Measurements from ENCODE around the gene ESR2. TPM values are rescaled to one million over a fixed set of nuclear protein-coding genes. Genes with fewer than 3 reads are reported as not detected.

ESR2 gene
- total and polyA plus RNA-seq, 2 donors (not counting 3 experiments of a cell fraction or from before 2014, with no cell fraction given): 0.10 to 0.58 TPM

DNA sequence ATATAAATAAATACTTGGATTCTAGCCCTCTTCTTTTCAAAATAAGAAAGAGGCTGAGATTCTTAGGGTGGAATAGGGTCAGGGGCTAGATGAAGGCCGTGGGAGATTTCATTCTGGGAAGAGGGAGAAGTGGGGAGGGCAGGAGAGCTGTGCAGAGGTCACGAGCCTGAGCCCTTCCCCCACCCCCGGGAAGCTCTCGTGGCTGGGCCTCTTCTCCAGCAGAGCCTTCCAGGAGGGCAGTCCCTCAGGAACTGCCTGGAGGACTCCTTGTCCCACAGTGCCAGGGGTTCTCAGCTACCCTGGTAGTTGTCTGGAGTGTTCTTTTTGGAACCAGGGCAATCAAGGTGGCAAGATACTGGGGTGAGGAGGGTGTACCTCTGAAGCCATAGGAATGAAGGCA, 94.0 kb downstream of the ESR2 start:
- H3K9me3 ChIP-seq (replicated peaks; ENCODE audit: control insufficient read depth, insufficient read depth, low read length): no peaks in the 10 kb centered on the region
- no peak overlapping the region for H3K4me3 ChIP-seq (replicated peaks in 1 of 3; ENCODE audit: insufficient read depth in 1 of 3, low read depth in 1 of 3, low read length in 3 of 3)
- H3K36me3 ChIP-seq (ENCODE audit: control insufficient read depth in 2 of 2, extremely low read depth in 1 of 2, insufficient read depth in 2 of 2, low read length in 2 of 2): no peaks in the 10 kb centered on the region
- H3K79me2 ChIP-seq (ENCODE audit: control insufficient read depth, insufficient read depth, low read length): no peaks in the 10 kb centered on the region
- no peak overlapping the region for H3K4me2 ChIP-seq (ENCODE audit: insufficient read depth, low read length)
- H3K4me1 ChIP-seq (ENCODE audit: control insufficient read depth, extremely low read depth, insufficient read depth, low read length): no peaks in the 10 kb centered on the region
- no peak overlapping the region for H2AFZ ChIP-seq (ENCODE audit: low read depth, low read length)
- dilution Hi-C loops (cut with MboI; ENCODE audit: extremely low pct_ligation_motif_present, low sequenced_read_pairs): no loop called here
- intact Hi-C loops (cut with micrococcal nuclease): no loop called here
- H3K27me3 ChIP-seq (ENCODE audit: control insufficient read depth in 2 of 2, insufficient read depth in 2 of 2, low read length in 2 of 2): no peaks in the 10 kb centered on the region
- no peak overlapping the region for H3K9ac ChIP-seq (replicated peaks; ENCODE audit: extremely low read depth, insufficient read depth, low read length)
- no TSS peak for BruUV-seq (replicated peaks)
- CTCF ChIA-PET: interaction anchor here (1.2 to 1.5 kb wide), 2 partner anchors 10 to 11 kb away, joined by 3 read pairs; no protein-coding TSS in a partner anchor
- H4K20me1 ChIP-seq (replicated peaks; ENCODE audit: control insufficient read depth, extremely low read depth, insufficient read depth, low read length): no peaks in the 10 kb centered on the region
- no peaks in the 10 kb centered on the region for H3K9me1 ChIP-seq (replicated peaks; ENCODE audit: control insufficient read depth, extremely low read depth, insufficient read depth, low read length)
- DNase-seq (ENCODE audit: low read depth, low spot score) (no peak), FAIRE-seq (no peak)
- no peak for TF ChIP-seq MYC (IDR thresholded peaks at IDR 0.05; ENCODE audit: low read depth, low read length)
- no peak for TF ChIP-seq POLR2A (IDR thresholded peaks at IDR 0.05; ENCODE audit: low read depth, low read length)
- no peak for TF ChIP-seq JUN (IDR thresholded peaks at IDR 0.05; ENCODE audit: borderline replicate concordance, insufficient read depth, insufficient read length, low read depth)
- TF ChIP-seq GATA2 (IDR thresholded peaks at IDR 0.05; ENCODE audit: insufficient read depth, insufficient read length, low read depth, low read length): no peak
- no peak for TF ChIP-seq EZH2 (IDR thresholded peaks at IDR 0.05; ENCODE audit: borderline replicate concordance, low read depth, low read length, severe bottlenecking)
- no peak for TF ChIP-seq FOS (IDR thresholded peaks at IDR 0.05; ENCODE audit: borderline replicate concordance, insufficient read depth, low read length)
- TF ChIP-seq, protein P1, sequence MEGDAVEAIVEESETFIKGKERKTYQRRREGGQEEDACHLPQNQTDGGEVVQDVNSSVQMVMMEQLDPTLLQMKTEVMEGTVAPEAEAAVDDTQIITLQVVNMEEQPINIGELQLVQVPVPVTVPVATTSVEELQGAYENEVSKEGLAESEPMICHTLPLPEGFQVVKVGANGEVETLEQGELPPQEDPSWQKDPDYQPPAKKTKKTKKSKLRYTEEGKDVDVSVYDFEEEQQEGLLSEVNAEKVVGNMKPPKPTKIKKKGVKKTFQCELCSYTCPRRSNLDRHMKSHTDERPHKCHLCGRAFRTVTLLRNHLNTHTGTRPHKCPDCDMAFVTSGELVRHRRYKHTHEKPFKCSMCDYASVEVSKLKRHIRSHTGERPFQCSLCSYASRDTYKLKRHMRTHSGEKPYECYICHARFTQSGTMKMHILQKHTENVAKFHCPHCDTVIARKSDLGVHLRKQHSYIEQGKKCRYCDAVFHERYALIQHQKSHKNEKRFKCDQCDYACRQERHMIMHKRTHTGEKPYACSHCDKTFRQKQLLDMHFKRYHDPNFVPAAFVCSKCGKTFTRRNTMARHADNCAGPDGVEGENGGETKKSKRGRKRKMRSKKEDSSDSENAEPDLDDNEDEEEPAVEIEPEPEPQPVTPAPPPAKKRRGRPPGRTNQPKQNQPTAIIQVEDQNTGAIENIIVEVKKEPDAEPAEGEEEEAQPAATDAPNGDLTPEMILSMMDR (IDR thresholded peaks at IDR 0.05; ENCODE audit: extremely low read depth in 1 of 2, insufficient read depth in 1 of 2, low read depth in 1 of 2, low read length in 2 of 2): no peak
- TF ChIP-seq, protein P2, sequence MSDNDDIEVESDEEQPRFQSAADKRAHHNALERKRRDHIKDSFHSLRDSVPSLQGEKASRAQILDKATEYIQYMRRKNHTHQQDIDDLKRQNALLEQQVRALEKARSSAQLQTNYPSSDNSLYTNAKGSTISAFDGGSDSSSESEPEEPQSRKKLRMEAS (IDR thresholded peaks at IDR 0.05; ENCODE audit: insufficient read depth, insufficient read length): no peak
- TF ChIP-seq POLR2AphosphoS5 (IDR thresholded peaks at IDR 0.05; ENCODE audit: insufficient read depth, low read depth, low read length): no peak
- H3K27ac ChIP-seq (ENCODE audit: insufficient read depth, low read depth, low read length): no peak overlapping the region
- POLR2A ChIA-PET: no interaction called here
